IMR-90 (cell line): ENCODE data around the gene DONSON.

ENCODE experiments used
- CEBPB ChIP-seq: IDR thresholded peaks from 2 replicates; pipeline ENCODE4 v1.6.1; 2012; ENCODE audit warnings: low read depth, low read length, improper control_type of control experiment
- CHD1 ChIP-seq: IDR thresholded peaks from 2 replicates; pipeline ENCODE4 v1.6.1; 2012; ENCODE audit warnings: low read depth, low read length, improper control_type of control experiment
- CTCF ChIP-seq: conservative IDR thresholded peaks from 2 replicates; pipeline ENCODE4 v1.5.1; 2012; ENCODE audit warnings: mild to moderate bottlenecking, low read depth, low read length, improper control_type of control experiment
- ELK1 ChIP-seq: fragments of 150-350 bp; IDR thresholded peaks from 2 replicates; pipeline ENCODE4 v1.6.1; 2016; ENCODE audit warnings: low read depth, mild to moderate bottlenecking, low read length, moderate library complexity, borderline replicate concordance
- MAZ ChIP-seq: IDR thresholded peaks from 2 replicates; pipeline ENCODE4 v1.6.1; 2012; ENCODE audit warnings: low read depth, mild to moderate bottlenecking, low read length, improper control_type of control experiment, moderate library complexity, borderline replicate concordance
- POLR2A ChIP-seq: IDR thresholded peaks from 2 replicates; pipeline ENCODE4 v1.6.1; 2012; ENCODE audit warnings: mild to moderate bottlenecking, low read depth, low read length
- RAD21 ChIP-seq: IDR thresholded peaks from 2 replicates; pipeline ENCODE4 v1.6.1; 2012; ENCODE audit warnings: low read length, improper control_type of control experiment
- RFX5 ChIP-seq: IDR thresholded peaks from 2 replicates; pipeline ENCODE4 v1.8.0; 2012; ENCODE audit warnings: low read depth, mild to moderate bottlenecking, low read length, moderate library complexity
- SMC3 ChIP-seq: fragments of 150-350 bp; IDR thresholded peaks from 2 replicates; pipeline ENCODE4 v1.6.1; 2016; ENCODE audit warnings: low read depth, mild to moderate bottlenecking, antibody characterized with exemption, low read length, moderate library complexity
- USF2 ChIP-seq: fragments of 150-350 bp; IDR thresholded peaks from 2 replicates; pipeline ENCODE4 v1.6.1; 2017; ENCODE audit warnings: mild to moderate bottlenecking, antibody characterized with exemption, low read length, low read depth

- no peak for TF ChIP-seq SMC3
- no peak for TF ChIP-seq RFX5
- TF ChIP-seq POLR2A: no peak
- no peak for TF ChIP-seq CTCF
- TF ChIP-seq MAZ: no peak
- no peak for TF ChIP-seq USF2
- no peak for TF ChIP-seq RAD21
- no peak for TF ChIP-seq CEBPB
- no peak for TF ChIP-seq ELK1
- no peak for TF ChIP-seq CHD1
Measured at GRCh38 chr21:33554982-33555344, 33.5 kb downstream of the DONSON start.
